ENCODE data around the gene SMAD4. TPM values are rescaled to one million over a fixed set of nuclear protein-coding genes. Genes with fewer than 3 reads are reported as not detected.

The SMAD4 gene
- total and polyA plus RNA-seq, 2 experiments from 2014 or later = 64.4 to 116 TPM

DNA sequence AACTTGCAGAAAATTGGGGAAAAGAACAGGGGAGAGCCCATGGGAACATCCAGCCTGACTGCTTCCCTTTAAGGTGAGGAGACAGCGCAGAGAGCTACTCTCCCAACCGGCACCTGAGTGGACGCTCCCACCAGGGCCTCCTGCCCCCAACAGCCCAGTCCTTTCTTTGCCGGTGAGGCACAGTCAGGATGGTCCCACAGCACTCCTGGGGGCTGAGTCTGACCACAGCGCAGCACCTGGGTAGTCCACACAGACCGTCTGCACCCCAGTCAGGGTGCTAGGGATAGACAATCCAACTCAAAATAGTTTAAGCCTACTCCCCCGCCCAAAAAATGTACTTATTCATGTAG is 93.0 kb downstream of the SMAD4 start:
- no peaks in the 10 kb centered on the region for H3K79me2 ChIP-seq
- H3K9me2 ChIP-seq (replicated peaks; ENCODE audit: insufficient read depth) = no peaks in the 10 kb centered on the region
- H3K4me2 ChIP-seq = no peak overlapping the region
- no peaks in the 10 kb centered on the region for H3K4me1 ChIP-seq (ENCODE audit: insufficient read depth)
- H3K36me3 ChIP-seq (replicated peaks; ENCODE audit: insufficient read depth, low read depth) = no peaks in the 10 kb centered on the region
- H2AFZ ChIP-seq = no peak overlapping the region
- no peaks in the 10 kb centered on the region for H3K27me3 ChIP-seq
- H3K4me3 ChIP-seq = no peak overlapping the region
- TF ChIP-seq EZH2 (IDR thresholded peaks at IDR 0.05; ENCODE audit: borderline replicate concordance) = no peak
- TF ChIP-seq, protein P1, sequence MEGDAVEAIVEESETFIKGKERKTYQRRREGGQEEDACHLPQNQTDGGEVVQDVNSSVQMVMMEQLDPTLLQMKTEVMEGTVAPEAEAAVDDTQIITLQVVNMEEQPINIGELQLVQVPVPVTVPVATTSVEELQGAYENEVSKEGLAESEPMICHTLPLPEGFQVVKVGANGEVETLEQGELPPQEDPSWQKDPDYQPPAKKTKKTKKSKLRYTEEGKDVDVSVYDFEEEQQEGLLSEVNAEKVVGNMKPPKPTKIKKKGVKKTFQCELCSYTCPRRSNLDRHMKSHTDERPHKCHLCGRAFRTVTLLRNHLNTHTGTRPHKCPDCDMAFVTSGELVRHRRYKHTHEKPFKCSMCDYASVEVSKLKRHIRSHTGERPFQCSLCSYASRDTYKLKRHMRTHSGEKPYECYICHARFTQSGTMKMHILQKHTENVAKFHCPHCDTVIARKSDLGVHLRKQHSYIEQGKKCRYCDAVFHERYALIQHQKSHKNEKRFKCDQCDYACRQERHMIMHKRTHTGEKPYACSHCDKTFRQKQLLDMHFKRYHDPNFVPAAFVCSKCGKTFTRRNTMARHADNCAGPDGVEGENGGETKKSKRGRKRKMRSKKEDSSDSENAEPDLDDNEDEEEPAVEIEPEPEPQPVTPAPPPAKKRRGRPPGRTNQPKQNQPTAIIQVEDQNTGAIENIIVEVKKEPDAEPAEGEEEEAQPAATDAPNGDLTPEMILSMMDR (IDR thresholded peaks at IDR 0.05; ENCODE audit: poor library complexity) = no peak
- TF ChIP-seq EZH2phosphoT487 (IDR thresholded peaks at IDR 0.05; ENCODE audit: low read depth, severe bottlenecking, unreplicated experiment) = no peak
- no peaks in the 10 kb centered on the region for H3K9me3 ChIP-seq (ENCODE audit: low read depth)
- H3K27ac ChIP-seq = no peak overlapping the region
- H4K20me1 ChIP-seq (ENCODE audit: insufficient read depth, poor library complexity, severe bottlenecking) = no peaks in the 10 kb centered on the region
- WGBS (ENCODE audit: low lambda C conversion rate, missing lambda C conversion rate) = 88% methylated on average over 7 of the region's 7 CpGs
- no peak for DNase-seq (ENCODE audit: low spot score)

DNA sequence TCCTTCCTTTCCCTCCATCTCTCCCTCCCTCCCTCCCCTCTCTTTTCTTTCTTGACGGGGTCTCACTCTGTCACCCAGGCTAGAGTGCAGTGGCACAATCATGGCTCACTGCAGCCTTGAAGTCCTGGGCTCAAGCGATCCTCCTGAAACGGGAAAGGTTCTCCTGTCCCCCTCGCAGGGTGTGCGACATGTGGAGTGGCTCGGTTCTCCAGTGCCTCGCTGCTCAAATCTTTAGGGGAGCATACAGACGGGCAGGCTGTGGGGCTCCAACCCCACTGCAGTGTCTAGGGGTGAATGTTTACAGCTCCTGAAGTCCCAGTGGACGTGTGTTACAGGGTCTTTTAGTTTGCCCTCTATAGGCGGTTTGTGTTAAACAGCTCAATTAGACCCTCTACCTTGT is 93.5 kb downstream of the SMAD4 start:
- no peak overlapping the region for H2AFZ ChIP-seq
- H3K27ac ChIP-seq = no peak overlapping the region
- DNase-seq (ENCODE audit: low spot score) = no peak
- no peaks in the 10 kb centered on the region for H3K79me2 ChIP-seq
- WGBS (ENCODE audit: low lambda C conversion rate, missing lambda C conversion rate) = 93% methylated on average over 9 of the region's 10 CpGs
- no peaks in the 10 kb centered on the region for H3K27me3 ChIP-seq
- H3K4me3 ChIP-seq = no peak overlapping the region
- H3K36me3 ChIP-seq (replicated peaks; ENCODE audit: insufficient read depth, low read depth) = no peaks in the 10 kb centered on the region
- no peak overlapping the region for H3K4me2 ChIP-seq
- H3K9me2 ChIP-seq (replicated peaks; ENCODE audit: insufficient read depth) = no peaks in the 10 kb centered on the region
- no peaks in the 10 kb centered on the region for H4K20me1 ChIP-seq (ENCODE audit: insufficient read depth, poor library complexity, severe bottlenecking)
- no peaks in the 10 kb centered on the region for H3K9me3 ChIP-seq (ENCODE audit: low read depth)
- TF ChIP-seq, protein P1 (IDR thresholded peaks at IDR 0.05; ENCODE audit: poor library complexity) = no peak
- TF ChIP-seq EZH2 (IDR thresholded peaks at IDR 0.05; ENCODE audit: borderline replicate concordance) = no peak
- no peak for TF ChIP-seq EZH2phosphoT487 (IDR thresholded peaks at IDR 0.05; ENCODE audit: low read depth, severe bottlenecking, unreplicated experiment)
- H3K4me1 ChIP-seq (ENCODE audit: insufficient read depth) = no peaks in the 10 kb centered on the region

DNA sequence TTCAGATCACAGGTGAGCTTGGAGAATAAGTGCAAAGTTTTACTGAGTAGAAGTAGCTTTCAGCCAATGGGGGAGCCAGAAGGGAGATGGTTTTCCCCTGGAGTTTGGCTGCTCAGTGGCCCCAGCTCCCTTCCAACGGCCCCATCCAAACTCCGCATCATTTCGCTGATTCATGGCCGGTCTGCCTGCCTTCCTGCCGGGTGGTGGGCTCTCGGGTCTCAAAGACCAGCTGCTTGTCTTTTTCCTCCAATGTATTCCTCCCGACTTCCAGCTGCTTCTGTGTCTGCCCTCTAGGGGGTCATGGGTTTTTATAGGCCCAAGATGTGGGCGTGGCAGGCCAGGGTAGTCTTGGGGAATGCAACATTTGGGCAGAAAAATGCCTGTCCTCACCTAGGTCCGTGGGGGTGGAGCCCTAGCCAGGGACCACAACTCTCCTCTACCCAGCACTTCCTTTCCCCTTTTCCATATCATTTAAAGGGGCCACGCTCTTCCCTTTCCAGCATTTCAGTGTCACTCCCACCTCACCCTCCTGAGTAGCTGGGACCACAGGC is 94.0 kb downstream of the SMAD4 start:
- 85% methylated on average over 10 of the region's 10 CpGs for WGBS (ENCODE audit: low lambda C conversion rate, missing lambda C conversion rate)
- H3K4me3 ChIP-seq = no peak overlapping the region
- no peaks in the 10 kb centered on the region for H3K27me3 ChIP-seq
- H3K36me3 ChIP-seq (replicated peaks; ENCODE audit: insufficient read depth, low read depth) = no peaks in the 10 kb centered on the region
- H3K27ac ChIP-seq = no peak overlapping the region
- no peaks in the 10 kb centered on the region for H3K79me2 ChIP-seq
- no peak overlapping the region for H3K4me2 ChIP-seq
- no peaks in the 10 kb centered on the region for H4K20me1 ChIP-seq (ENCODE audit: insufficient read depth, poor library complexity, severe bottlenecking)
- no peaks in the 10 kb centered on the region for H3K4me1 ChIP-seq (ENCODE audit: insufficient read depth)
- no peak for TF ChIP-seq EZH2 (IDR thresholded peaks at IDR 0.05; ENCODE audit: borderline replicate concordance)
- TF ChIP-seq, protein P1 (IDR thresholded peaks at IDR 0.05; ENCODE audit: poor library complexity) = no peak
- no peak for TF ChIP-seq EZH2phosphoT487 (IDR thresholded peaks at IDR 0.05; ENCODE audit: low read depth, severe bottlenecking, unreplicated experiment)
- H3K9me3 ChIP-seq (ENCODE audit: low read depth) = no peaks in the 10 kb centered on the region
- no peak overlapping the region for H2AFZ ChIP-seq
- no peak for DNase-seq (ENCODE audit: low spot score)
- H3K9me2 ChIP-seq (replicated peaks; ENCODE audit: insufficient read depth) = no peaks in the 10 kb centered on the region

DNA sequence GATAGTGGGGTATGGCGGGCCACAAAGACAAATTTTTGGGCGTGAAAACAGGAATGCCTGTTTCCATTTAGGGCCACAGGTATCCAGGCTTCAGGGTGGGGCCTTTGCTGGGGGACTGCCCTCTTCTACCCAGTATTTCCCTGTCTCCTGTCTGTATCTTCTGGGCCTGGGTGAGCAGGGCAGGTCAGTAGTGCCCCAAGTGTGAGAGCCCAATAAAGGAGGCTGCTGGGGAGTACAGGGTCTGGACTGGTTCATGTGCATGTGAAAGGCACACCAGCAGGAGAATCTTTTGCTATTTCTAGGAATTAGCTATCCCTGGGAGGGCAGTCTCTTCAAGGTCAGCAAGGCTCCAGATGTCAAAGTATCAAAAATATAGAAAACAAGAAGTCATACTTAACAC is 96.0 kb downstream of the SMAD4 start:
- Histone ChIP-seq H3K4me3 (no peak overlapping the region), H3K4me2 (no peak overlapping the region), H3K79me2 (no peaks in the 10 kb centered on the region), H3K4me1 (ENCODE audit: insufficient read depth) (no peaks in the 10 kb centered on the region), H3K27me3 (no peaks in the 10 kb centered on the region), H4K20me1 (ENCODE audit: insufficient read depth, poor library complexity, severe bottlenecking) (no peaks in the 10 kb centered on the region), H3K9me2 (replicated peaks; ENCODE audit: insufficient read depth) (no peaks in the 10 kb centered on the region), H2AFZ (no peak overlapping the region), H3K27ac (no peak overlapping the region), H3K36me3 (replicated peaks; ENCODE audit: insufficient read depth, low read depth) (no peaks in the 10 kb centered on the region), H3K9me3 (ENCODE audit: low read depth) (no peaks in the 10 kb centered on the region)
- DNase-seq (ENCODE audit: low spot score) = no peak
- 94% methylated on average over 2 of the region's 2 CpGs for WGBS (ENCODE audit: low lambda C conversion rate, missing lambda C conversion rate)
- TF ChIP-seq EZH2phosphoT487 (IDR thresholded peaks at IDR 0.05; ENCODE audit: low read depth, severe bottlenecking, unreplicated experiment) = no peak
- TF ChIP-seq, protein P1 (IDR thresholded peaks at IDR 0.05; ENCODE audit: poor library complexity) = no peak
- TF ChIP-seq EZH2 (IDR thresholded peaks at IDR 0.05; ENCODE audit: borderline replicate concordance) = no peak

All from hepatocyte (in vitro differentiated cells).